Measurements from ENCODE around the gene DESI2.
"Not testable (repeated sequence)": the region's sequence is repeated elsewhere in the genome, so short reads cannot be mapped to it uniquely, and the experiment has no call there.

DESI2 gene

GRCh38 chr1:244704107-244704506, 51.2 kb downstream of the DESI2 start:
- DNase-seq (ENCODE audit: low read depth, low spot score): no peak

- no peak for DNase-seq (ENCODE audit: low read depth, low spot score)
Measured at GRCh38 chr1:244705261-244706234, 52.6 kb downstream of the DESI2 start.

GRCh38 chr1:244709076-244709475, 56.1 kb downstream of the DESI2 start:
- no peak for DNase-seq (ENCODE audit: low read depth, low spot score)

- DNase-seq (ENCODE audit: low read depth, low spot score): no peak
Measured at GRCh38 chr1:244709476-244710368, 56.8 kb downstream of the DESI2 start.

- DNase-seq (ENCODE audit: low read depth, low spot score): no peak
Measured at GRCh38 chr1:244710474-244711062, 57.6 kb downstream of the DESI2 start.

- no peak for DNase-seq (ENCODE audit: low read depth, low spot score)
Measured at GRCh38 chr1:244712669-244713068, 59.7 kb downstream of the DESI2 start.

- DNase-seq (ENCODE audit: low read depth, low spot score): no peak
Measured at GRCh38 chr1:244713332-244713731, 60.4 kb downstream of the DESI2 start.

GRCh38 chr1:244727871-244728474, 75.0 kb downstream of the DESI2 start:
- DNase-seq (ENCODE audit: low read depth, low spot score): no peak

- DNase-seq (ENCODE audit: low read depth, low spot score): no peak
Measured at GRCh38 chr1:244730153-244730933, 77.4 kb downstream of the DESI2 start.

- no peak for DNase-seq (ENCODE audit: low read depth, low spot score)
Measured at GRCh38 chr1:244730934-244731434, 78.1 kb downstream of the DESI2 start.

- no peak for DNase-seq (ENCODE audit: low read depth, low spot score)
Measured at GRCh38 chr1:244731651-244732050, 78.7 kb downstream of the DESI2 start.

- DNase-seq (ENCODE audit: low read depth, low spot score): no peak
Measured at GRCh38 chr1:244732851-244733450, 80.0 kb downstream of the DESI2 start.

- DNase-seq (ENCODE audit: low read depth, low spot score): no peak
Measured at GRCh38 chr1:244735404-244735803, 82.5 kb downstream of the DESI2 start.

GRCh38 chr1:244735876-244736561, 83.1 kb downstream of the DESI2 start:
- DNase-seq (ENCODE audit: low read depth, low spot score): no peak

- DNase-seq (ENCODE audit: low read depth, low spot score): not testable (repeated sequence)
Measured at GRCh38 chr1:244739140-244739539, 86.2 kb downstream of the DESI2 start.

- DNase-seq (ENCODE audit: low read depth, low spot score): not testable (repeated sequence)
Measured at GRCh38 chr1:244740027-244740617, 87.2 kb downstream of the DESI2 start.

GRCh38 chr1:244741692-244742091, 88.8 kb downstream of the DESI2 start:
- no peak for DNase-seq (ENCODE audit: low read depth, low spot score)

- no peak for DNase-seq (ENCODE audit: low read depth, low spot score)
Measured at GRCh38 chr1:244749230-244750016, 96.5 kb downstream of the DESI2 start.
